Testis (tissue), 2 donors: ENCODE results near the gene PSTK.

Experiments
- CTCF ChIP-seq, 3 experiments: fragments of 450-650 bp in 2 of 3; fragments of 200-600 bp in 1 of 3; sonication (generic) in 1 of 3; IDR thresholded peaks; one replicate each; pipeline ENCODE4 v1.5.1; 2016 to 2019; ENCODE audit warnings: antibody characterized with exemption in 3 of 3, mild to moderate bottlenecking in 2 of 3, moderate library complexity in 1 of 3
- POLR2A ChIP-seq: fragments of 450-650 bp; IDR thresholded peaks from one replicate; pipeline ENCODE4 v1.6.1; 2017; ENCODE audit warnings: antibody characterized with exemption, mild to moderate bottlenecking, moderate library complexity

GRCh38 chr10:122997864-122998263 is 17.7 kb downstream of the PSTK start:
- TF ChIP-seq CTCF (IDR thresholded peaks at IDR 0.05) (no peak), POLR2A (no peak)
